ENCODE data around the gene HCRTR1.

Gene HCRTR1

GRCh38 chr1:31650161-31651088 is 32.9 kb downstream of the HCRTR1 start:
- no peak for DNase-seq (ENCODE audit: low read depth)

DNA sequence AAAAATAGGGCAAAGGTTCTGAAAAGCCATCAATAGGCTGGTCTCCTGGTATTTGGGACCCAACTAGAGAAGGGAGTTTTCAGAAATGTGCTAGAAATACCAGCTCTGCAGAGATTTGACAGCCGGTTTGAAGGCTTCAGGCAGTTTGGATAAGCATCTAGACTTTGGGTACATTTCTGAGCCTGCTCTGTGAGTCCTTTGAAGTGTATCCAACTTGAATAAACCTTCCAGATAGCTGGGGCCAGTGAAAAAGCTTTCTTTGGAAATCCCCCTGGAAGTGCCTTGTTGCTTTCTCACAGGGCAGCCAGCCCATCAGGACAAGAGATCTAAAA is 33.6 kb downstream of the HCRTR1 start:
- DNase-seq (ENCODE audit: low read depth): no peak

- DNase-seq (ENCODE audit: low read depth): no peak
Measured at GRCh38 chr1:31651766-31652165, 34.3 kb downstream of the HCRTR1 start.

- no peak for DNase-seq (ENCODE audit: low read depth)
Measured at GRCh38 chr1:31652891-31653499, 35.5 kb downstream of the HCRTR1 start.

GRCh38 chr1:31653717-31654473 is 36.4 kb downstream of the HCRTR1 start:
- no peak for DNase-seq (ENCODE audit: low read depth)

DNA sequence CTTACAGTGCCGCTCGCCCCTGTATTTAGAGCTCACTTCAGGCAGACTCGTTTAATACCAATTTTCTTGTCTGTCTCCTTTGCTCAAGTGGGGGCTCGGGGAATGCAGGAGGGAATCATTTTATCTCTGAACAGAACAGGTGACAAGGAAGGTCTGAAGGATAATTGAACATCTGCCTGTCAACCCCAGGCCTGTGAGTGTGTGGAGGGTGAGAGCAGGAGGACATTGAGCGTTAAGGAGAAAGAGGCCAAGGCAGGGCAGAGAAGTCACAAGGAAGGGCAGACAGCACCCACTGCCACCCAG is 36.9 kb downstream of the HCRTR1 start:
- DNase-seq (ENCODE audit: low read depth): no peak

- DNase-seq (ENCODE audit: low read depth): no peak
Measured at GRCh38 chr1:31655104-31655503, 37.6 kb downstream of the HCRTR1 start.

DNA sequence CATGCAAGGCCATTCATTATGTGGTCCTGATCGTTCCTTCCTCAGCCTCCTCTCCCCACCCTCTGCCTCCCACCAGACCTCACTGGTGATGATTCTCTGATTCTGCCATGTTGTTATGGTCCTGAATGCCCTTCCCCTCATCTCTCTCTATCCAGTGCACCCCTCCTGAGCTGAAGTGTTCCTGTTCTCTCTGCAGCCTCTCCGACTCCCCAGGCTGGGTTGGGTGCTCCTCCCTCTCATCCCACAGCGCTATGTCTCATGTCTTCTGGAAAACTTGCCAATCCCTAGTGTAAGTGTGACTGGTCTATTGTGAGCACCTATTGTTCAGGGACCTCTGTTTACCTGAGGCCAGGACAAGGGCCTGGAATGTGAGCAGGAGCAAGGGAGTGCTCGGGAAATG is 38.3 kb downstream of the HCRTR1 start:
- no peak for DNase-seq (ENCODE audit: low read depth)

DNA sequence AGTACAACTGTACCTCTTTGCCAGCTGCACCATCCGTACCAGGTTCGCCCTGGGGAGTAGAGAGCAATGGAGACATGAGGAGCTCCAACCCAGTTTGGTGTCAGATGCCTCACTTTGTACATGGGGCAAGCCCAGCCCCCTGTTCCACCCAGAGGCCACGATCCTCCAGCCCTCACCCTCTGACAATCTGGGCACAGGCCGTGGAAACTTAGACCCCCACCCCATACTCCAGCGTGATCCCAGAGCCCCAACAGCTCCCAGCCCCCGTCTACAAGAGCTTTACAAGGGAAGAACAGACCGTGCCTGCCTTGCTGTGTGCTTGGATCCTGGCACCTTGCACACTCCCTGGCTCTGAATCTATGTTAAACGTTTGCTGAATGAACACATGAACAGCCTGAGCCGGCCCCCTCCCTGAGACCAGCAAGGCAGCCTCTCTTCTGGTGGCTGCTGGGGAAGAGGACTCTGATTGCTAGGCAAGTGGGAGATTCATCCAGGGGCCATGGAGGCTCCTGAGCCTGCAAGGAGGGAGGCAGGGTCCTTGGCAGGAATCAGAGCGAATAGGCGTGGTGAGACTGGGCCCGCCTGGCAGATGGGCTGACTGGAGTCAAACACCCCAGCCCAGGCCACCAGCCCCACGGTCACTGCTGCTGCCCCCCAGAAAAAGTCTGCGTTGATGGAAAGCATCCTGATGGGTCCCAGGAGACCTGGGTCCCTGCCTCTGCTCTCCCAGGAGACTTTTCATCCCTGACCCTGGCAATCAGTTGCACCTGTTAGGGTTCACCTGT is 39.7 kb downstream of the HCRTR1 start:
- DNase-seq (ENCODE audit: low read depth): no peak

DNA sequence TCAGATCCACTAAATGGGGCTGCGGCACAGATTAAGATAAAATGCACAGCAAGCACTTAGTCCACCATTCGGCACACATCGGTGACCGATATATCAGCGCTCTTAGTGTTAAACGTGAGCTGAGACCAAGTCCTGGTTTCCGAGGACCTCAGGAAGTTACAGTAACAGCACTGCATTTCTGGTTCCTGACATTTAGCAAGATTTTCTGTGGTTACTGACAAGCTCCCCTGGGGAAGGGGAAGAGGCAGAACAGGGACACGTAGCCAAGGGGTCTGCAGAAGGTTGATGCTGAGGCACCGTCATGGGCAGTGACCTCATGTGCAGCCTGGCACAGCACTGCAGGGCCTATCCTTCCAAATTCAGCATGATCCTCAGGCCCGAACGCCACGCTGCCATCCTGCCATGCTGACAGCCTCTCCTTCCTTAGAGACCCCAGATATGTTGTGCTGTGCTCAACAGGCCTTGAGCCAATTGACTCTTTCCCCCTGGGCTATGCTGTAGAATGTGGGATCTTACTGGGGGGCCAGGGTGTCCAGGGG is 40.6 kb downstream of the HCRTR1 start:
- no peak for DNase-seq (ENCODE audit: low read depth)

- no peak for DNase-seq (ENCODE audit: low read depth)
Measured at GRCh38 chr1:31658721-31659120, 41.2 kb downstream of the HCRTR1 start.

- DNase-seq (ENCODE audit: low read depth): no peak
Measured at GRCh38 chr1:31659889-31660288, 42.4 kb downstream of the HCRTR1 start.

DNA sequence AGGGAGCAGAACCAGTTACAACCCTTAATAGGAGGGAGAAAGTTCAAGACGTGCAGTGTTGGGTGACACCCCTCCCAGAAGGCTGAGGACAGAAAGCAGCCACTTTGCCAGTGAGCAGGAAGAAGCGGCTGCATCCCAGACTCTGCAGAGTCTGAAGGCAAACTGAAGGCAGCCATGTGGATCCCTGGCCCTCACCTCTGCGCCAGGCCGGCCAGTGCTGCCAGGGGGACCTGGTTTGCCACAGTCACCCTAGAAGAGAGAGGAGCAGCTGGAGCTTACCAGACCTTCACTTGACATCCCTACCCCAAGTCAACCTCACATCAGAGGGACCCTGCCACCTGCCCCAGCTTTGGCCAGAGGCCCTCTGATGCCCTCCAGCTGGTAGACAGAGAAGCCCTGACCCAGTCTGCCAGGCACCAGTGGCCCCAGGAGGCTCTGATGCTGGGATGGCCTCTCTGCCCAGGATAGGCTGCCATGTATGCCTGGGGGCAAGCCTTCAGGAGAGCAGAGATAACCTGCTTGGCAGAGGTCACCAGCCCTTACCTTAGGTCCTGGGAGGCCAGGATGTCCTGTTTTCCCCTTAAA is 43.5 kb downstream of the HCRTR1 start:
- no peak for DNase-seq (ENCODE audit: low read depth)

- no peak for DNase-seq (ENCODE audit: low read depth)
Measured at GRCh38 chr1:31661856-31662255, 44.4 kb downstream of the HCRTR1 start.

DNA sequence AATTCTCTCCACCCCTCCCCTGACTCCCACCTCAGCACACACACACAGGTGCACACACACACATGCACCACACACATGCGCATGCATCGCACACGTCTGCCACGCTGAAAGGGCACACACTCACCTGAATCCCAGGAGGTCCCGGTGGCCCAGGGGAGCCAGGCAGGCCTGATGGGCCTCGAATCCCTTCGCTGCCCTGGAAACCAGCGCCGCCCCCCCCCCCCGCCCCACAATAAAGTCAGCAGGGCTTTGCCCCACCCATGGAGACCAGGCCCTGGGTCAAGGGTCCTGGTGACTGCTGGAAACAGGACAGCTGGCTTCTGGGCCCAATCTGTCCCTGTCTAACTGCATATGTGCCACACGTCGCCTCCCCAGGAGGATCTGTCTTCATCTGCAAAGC is 45.0 kb downstream of the HCRTR1 start:
- DNase-seq (ENCODE audit: low read depth): no peak

GRCh38 chr1:31663622-31664452 is 46.3 kb downstream of the HCRTR1 start:
- peak; percentile 33 for DNase-seq (ENCODE audit: low read depth)

DNA sequence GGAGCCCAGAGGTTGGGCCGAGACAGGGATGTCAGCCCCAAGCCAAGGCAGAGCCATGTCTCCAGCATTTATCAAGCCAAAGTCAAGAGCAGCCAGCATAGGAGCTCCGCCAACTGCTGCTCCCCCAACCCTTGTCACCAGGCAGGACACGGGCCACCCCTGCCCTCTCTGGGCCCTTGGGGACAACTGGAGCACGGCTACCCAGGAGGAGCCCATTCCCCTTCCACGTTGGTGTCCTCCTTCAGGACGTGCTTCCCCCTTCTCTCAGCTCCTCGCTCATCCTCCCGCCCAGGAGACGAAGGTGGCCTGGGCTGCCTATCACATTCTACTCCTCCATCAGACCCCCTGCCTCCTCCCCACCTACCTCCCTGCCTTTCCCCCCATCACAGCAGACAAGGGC is 47.0 kb downstream of the HCRTR1 start:
- no peak for DNase-seq (ENCODE audit: low read depth)

- DNase-seq (ENCODE audit: low read depth): no peak
Measured at GRCh38 chr1:31665234-31665878, 47.9 kb downstream of the HCRTR1 start.

DNA sequence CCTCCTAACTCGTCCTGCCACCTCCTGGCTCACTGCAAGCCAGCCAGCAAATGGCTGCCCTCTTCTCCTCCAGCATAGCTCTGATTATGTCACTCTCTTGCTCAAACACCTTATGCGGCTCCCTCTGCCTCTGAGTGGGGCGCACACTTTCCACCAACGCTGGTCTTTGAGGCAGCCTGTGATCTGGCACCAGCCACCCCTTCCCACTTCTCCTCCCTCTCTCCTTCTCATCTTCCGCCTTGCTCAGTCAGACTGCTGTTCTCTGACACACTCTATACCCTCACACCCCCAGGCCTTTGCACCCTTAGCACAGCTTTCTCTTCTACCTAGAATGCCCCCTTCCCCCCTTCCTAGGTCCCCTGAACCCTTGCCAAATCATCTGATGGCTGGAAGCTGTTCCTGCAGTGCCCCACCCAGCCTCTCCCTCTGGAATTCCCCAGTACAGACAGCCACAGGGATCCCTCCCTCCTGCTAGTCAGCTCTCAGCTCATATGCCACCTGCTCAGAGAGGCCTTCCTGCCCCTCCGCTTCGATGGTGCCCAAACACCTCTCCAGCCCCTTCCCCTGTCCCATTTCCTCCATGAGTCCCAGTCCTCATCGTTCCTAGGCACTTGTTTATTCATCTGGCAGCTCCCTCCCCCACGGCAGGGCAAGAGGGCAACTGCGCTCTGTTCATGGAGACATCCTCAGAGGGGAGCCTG is 48.9 kb downstream of the HCRTR1 start:
- no peak for DNase-seq (ENCODE audit: low read depth)
